GM12875 (cell line): ENCODE measurements around the gene CLSTN3.

Source experiments
- H3K4me3 ChIP-seq: one replicate; pipeline ENCODE4 v1.5.1; 2011; ENCODE audit warnings: low read depth, low read length, control low read depth
- CTCF ChIP-seq: IDR thresholded peaks from 2 replicates; pipeline ENCODE4 v1.5.1; 2011; ENCODE audit warnings: low read depth, mild to moderate bottlenecking, control low read depth, inconsistent platforms, low read length, moderate library complexity, borderline replicate concordance; ENCODE audit not compliant: insufficient read depth

CLSTN3 gene

GRCh38 chr12:7156259-7157197 is 26.4 kb downstream of the CLSTN3 start:
- TF ChIP-seq CTCF = no peak
- H3K4me3 ChIP-seq = no peak overlapping the region

- H3K4me3 ChIP-seq = no peak overlapping the region
- no peak for TF ChIP-seq CTCF
These were observed 27.2 kb downstream of the CLSTN3 start for GRCh38 chr12:7157391-7157790.

GRCh38 chr12:7158781-7159609 is 28.8 kb downstream of the CLSTN3 start:
- no peak overlapping the region for H3K4me3 ChIP-seq
- no peak for TF ChIP-seq CTCF

- TF ChIP-seq CTCF = no peak
- no peak overlapping the region for H3K4me3 ChIP-seq
These were observed 30.0 kb downstream of the CLSTN3 start for GRCh38 chr12:7160183-7160582.

GRCh38 chr12:7161327-7161726 is 31.2 kb downstream of the CLSTN3 start:
- TF ChIP-seq CTCF = no peak
- no peak overlapping the region for H3K4me3 ChIP-seq

GRCh38 chr12:7161811-7162210 is 31.6 kb downstream of the CLSTN3 start:
- no peak for TF ChIP-seq CTCF
- H3K4me3 ChIP-seq = no peak overlapping the region
